Endothelial cell of umbilical vein (primary cell): ENCODE data around the gene FOXJ2. TPM values are rescaled to one million over a fixed set of nuclear protein-coding genes. Genes with fewer than 3 reads are reported as not detected.

Experiments used
- BruUV-seq: library from RNA; stranded (reverse); fragments of 400-500 nt; replicated peaks from 2 replicates; lab custom pipeline; 2021; lab: Mats Ljungman, UMichigan
- CTCF ChIA-PET: fragments of 300-600, 350-600 bp; sonication (Branson Sonifier 250); formaldehyde crosslinking; loops from one replicate; lab custom pipeline; 2021; ENCODE audit warnings: antibody characterized with exemption, inconsistent platforms; lab: Charles Lee
- POLR2A ChIA-PET: fragments of 300-600, 350-600 bp; sonication (Branson Sonifier 250); formaldehyde crosslinking; loops from one replicate; lab custom pipeline; 2021; ENCODE audit warnings: antibody characterized with exemption, inconsistent platforms; lab: Charles Lee
- DNase-seq: peaks from one replicate; pipeline ENCODE4 v3.0.0-alpha.2; 2011; ENCODE audit warnings: low read depth, low spot score
- FAIRE-seq: peaks from 2 replicates; lab custom pipeline; 2011; peaks lifted over from hg19 to GRCh38; lab: Jason Lieb, UNC
- H2AFZ ChIP-seq: 2 replicates; pipeline ENCODE4 v1.6.0; 2012; ENCODE audit warnings: low read depth, low read length, control low read depth, inconsistent platforms
- H3K27ac ChIP-seq: 2 replicates; pipeline ENCODE4 v1.5.1; 2011; ENCODE audit warnings: low read depth, mild to moderate bottlenecking, control low read depth, low read length, moderate library complexity; ENCODE audit not compliant: insufficient read depth
- H3K27me3 ChIP-seq, 2 experiments: 2 replicates each; pipeline versions ENCODE4 v1.6.0 to v1.6.1; 2011; ENCODE audit warnings: low read length in 2 of 2, mixed read lengths in 1 of 2; ENCODE audit not compliant: control insufficient read depth in 2 of 2, insufficient read depth in 2 of 2
- H3K36me3 ChIP-seq, 2 experiments: 2 replicates in 1 of 2; 3 replicates in 1 of 2; pipeline ENCODE4 v1.5.1; 2011; ENCODE audit warnings: low read length in 2 of 2, mild to moderate bottlenecking in 1 of 2, moderate library complexity in 1 of 2; ENCODE audit not compliant: control insufficient read depth in 2 of 2, insufficient read depth in 2 of 2; ENCODE audit errors: extremely low read depth in 1 of 2
- H3K4me1 ChIP-seq: 3 replicates; pipeline ENCODE4 v1.5.1; 2011; ENCODE audit warnings: mild to moderate bottlenecking, low read length; ENCODE audit not compliant: control insufficient read depth, insufficient read depth; ENCODE audit errors: extremely low read depth
- H3K4me2 ChIP-seq: 2 replicates; pipeline ENCODE4 v1.6.1; 2011; ENCODE audit warnings: low read length, control low read depth, mixed read lengths; ENCODE audit not compliant: insufficient read depth
- H3K4me3 ChIP-seq, 3 experiments: fragments of 200-600 bp in 1 of 3; sonication (generic), shearing (Covaris generic) in 1 of 3; replicated peaks in 1 of 3; 2 replicates each; pipeline ENCODE4 v1.5.1; 2011 to 2016; ENCODE audit warnings: control low read depth in 3 of 3, low read length in 3 of 3, mild to moderate bottlenecking in 2 of 3, inconsistent platforms in 1 of 3, low read depth in 1 of 3, moderate library complexity in 1 of 3; ENCODE audit not compliant: insufficient read depth in 1 of 3
- H3K79me2 ChIP-seq: 2 replicates; pipeline ENCODE4 v1.6.0; 2012; ENCODE audit warnings: low read length, inconsistent platforms; ENCODE audit not compliant: control insufficient read depth, insufficient read depth
- H3K9ac ChIP-seq: replicated peaks from 2 replicates; pipeline ENCODE3; 2011; ENCODE audit warnings: low read length, control low read depth; ENCODE audit not compliant: insufficient read depth; ENCODE audit errors: extremely low read depth
- H3K9me1 ChIP-seq: replicated peaks from 3 replicates; pipeline ENCODE4 v1.6.0; 2011; ENCODE audit warnings: mild to moderate bottlenecking, low read length; ENCODE audit not compliant: control insufficient read depth, insufficient read depth; ENCODE audit errors: extremely low read depth
- H3K9me3 ChIP-seq: replicated peaks from 2 replicates; pipeline ENCODE4 v1.5.1; 2012; ENCODE audit warnings: low read length, inconsistent platforms; ENCODE audit not compliant: control insufficient read depth, insufficient read depth
- H4K20me1 ChIP-seq: replicated peaks from 2 replicates; pipeline ENCODE3; 2011; ENCODE audit warnings: mild to moderate bottlenecking, low read length; ENCODE audit not compliant: control insufficient read depth, insufficient read depth; ENCODE audit errors: extremely low read depth
- EZH2 ChIP-seq: IDR thresholded peaks from 2 replicates; pipeline ENCODE4 v1.6.1; 2012; ENCODE audit warnings: borderline replicate concordance, low read depth, mild to moderate bottlenecking, moderate library complexity, low read length, inconsistent platforms; ENCODE audit not compliant: severe bottlenecking
- FOS ChIP-seq: IDR thresholded peaks from 2 replicates; pipeline ENCODE4 v1.6.1; 2011; ENCODE audit warnings: mild to moderate bottlenecking, low read length, moderate library complexity, borderline replicate concordance; ENCODE audit not compliant: insufficient read depth
- GATA2 ChIP-seq: IDR thresholded peaks from 2 replicates; pipeline ENCODE4 v1.7.0; 2011; ENCODE audit warnings: low read depth, mild to moderate bottlenecking, moderate library complexity, mixed read lengths, low read length; ENCODE audit not compliant: insufficient read length, insufficient read depth
- JUN ChIP-seq: IDR thresholded peaks from 2 replicates; pipeline ENCODE4 v1.6.1; 2011; ENCODE audit warnings: borderline replicate concordance, low read depth; ENCODE audit not compliant: insufficient read length, insufficient read depth
- MYC ChIP-seq: IDR thresholded peaks from one replicate; pipeline ENCODE4 v1.6.1; 2011; ENCODE audit warnings: mild to moderate bottlenecking, low read depth, low read length
- POLR2A ChIP-seq: IDR thresholded peaks from 2 replicates; pipeline ENCODE4 v1.6.1; 2012; ENCODE audit warnings: low read depth, mild to moderate bottlenecking, control low read depth, low read length
- POLR2AphosphoS5 ChIP-seq: IDR thresholded peaks from 2 replicates; pipeline ENCODE4 v1.6.1; 2012; ENCODE audit warnings: low read depth, mild to moderate bottlenecking, control low read depth, low read length, moderate library complexity; ENCODE audit not compliant: insufficient read depth
- dilution Hi-C: fragments of 300-500 bp; cut with MboI; formaldehyde crosslinking; loops from one replicate; pipeline ENCODE4 v1.15.0; 2019; ENCODE audit warnings: low sequenced_read_pairs; ENCODE audit not compliant: extremely low pct_ligation_motif_present
- intact Hi-C: fragments of 100-400 bp; cut with micrococcal nuclease; formaldehyde crosslinking; loops from one replicate; pipeline ENCODE4 v1.10.0; 2022
- polyA plus RNA-seq, 4 experiments: library from polyadenylated mRNA; depleted of rRNA in 3 of 4; stranded (reverse) in 3 of 4; unstranded in 1 of 4; fragments of >200 nt; gene quantifications; 2 replicates each; pipeline versions ENCODE4 v1.2.1 to v1.2.3, GENCODE V29; 2011 to 2012; ENCODE audit warnings: missing spikeins in 1 of 4
- total RNA-seq: library from RNA; stranded (reverse); gene quantifications from 2 replicates; pipeline ENCODE4 v1.2.3, GENCODE V29; 2021
- TF ChIP-seq, protein P1 (sequence below): IDR thresholded peaks from 2 replicates; pipeline ENCODE4 v1.6.1; 2011; ENCODE audit not compliant: insufficient read depth, insufficient read length
- TF ChIP-seq, protein P2 (sequence below), 2 donors: IDR thresholded peaks; 1 replicate in 1 of 2; 2 replicates in 1 of 2; pipeline ENCODE4 v1.5.1; 2011; ENCODE audit warnings: low read length in 2 of 2, mild to moderate bottlenecking in 2 of 2, moderate library complexity in 2 of 2, control low read depth in 1 of 2, inconsistent platforms in 1 of 2, low read depth in 1 of 2; ENCODE audit not compliant: insufficient read depth in 1 of 2; ENCODE audit errors: extremely low read depth in 1 of 2

Gene FOXJ2
- total and polyA plus RNA-seq, 2 donors (not counting 3 experiments of a cell fraction or from before 2014, with no cell fraction given): 6.2 to 13.9 TPM

DNA sequence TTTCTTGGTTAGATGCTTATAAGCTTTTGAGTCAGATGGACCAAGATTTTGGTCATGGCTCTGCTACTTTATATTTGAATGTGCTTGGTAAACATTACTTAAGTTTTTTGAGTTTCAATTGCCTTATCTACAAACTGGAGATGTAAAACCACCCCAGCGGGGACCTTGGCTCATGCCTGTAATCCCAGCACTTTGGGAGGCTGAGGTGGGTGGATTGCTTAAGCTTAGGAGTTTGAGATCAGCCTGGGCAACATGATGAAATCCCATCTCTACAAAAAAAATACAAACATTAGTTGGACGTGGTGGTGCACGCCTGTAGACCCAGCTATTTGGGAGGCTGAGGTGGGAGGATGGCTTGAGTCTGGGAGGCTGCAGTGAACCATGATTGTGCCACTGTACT, 60.8 kb downstream of the FOXJ2 start:
- H3K9me1 ChIP-seq: no peaks in the 10 kb centered on the region
- FAIRE-seq (no peak), DNase-seq (no peak)
- dilution Hi-C loops: no loop called here
- H3K27me3 ChIP-seq: no peaks in the 10 kb centered on the region
- peaks cover 2% of the 10 kb centered on the region for H4K20me1 ChIP-seq
- no peaks in the 10 kb centered on the region for H3K4me1 ChIP-seq
- BruUV-seq: no TSS peak
- intact Hi-C loops: no loop called here
- ChIA-PET CTCF (no interaction called here), POLR2A (no interaction called here)
- H3K4me3 ChIP-seq: no peak overlapping the region
- TF ChIP-seq POLR2AphosphoS5: no peak
- TF ChIP-seq, protein P1, sequence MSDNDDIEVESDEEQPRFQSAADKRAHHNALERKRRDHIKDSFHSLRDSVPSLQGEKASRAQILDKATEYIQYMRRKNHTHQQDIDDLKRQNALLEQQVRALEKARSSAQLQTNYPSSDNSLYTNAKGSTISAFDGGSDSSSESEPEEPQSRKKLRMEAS: no peak
- no peak for TF ChIP-seq POLR2A
- TF ChIP-seq MYC: no peak
- no peak overlapping the region for H3K27ac ChIP-seq
- no peak overlapping the region for H2AFZ ChIP-seq
- H3K9ac ChIP-seq: no peak overlapping the region
- peaks cover 20 to 27% of the 10 kb centered on the region in 2 experiments for H3K36me3 ChIP-seq
- H3K4me2 ChIP-seq: no peak overlapping the region
- H3K9me3 ChIP-seq: no peaks in the 10 kb centered on the region
- peaks cover 2% of the 10 kb centered on the region for H3K79me2 ChIP-seq

DNA sequence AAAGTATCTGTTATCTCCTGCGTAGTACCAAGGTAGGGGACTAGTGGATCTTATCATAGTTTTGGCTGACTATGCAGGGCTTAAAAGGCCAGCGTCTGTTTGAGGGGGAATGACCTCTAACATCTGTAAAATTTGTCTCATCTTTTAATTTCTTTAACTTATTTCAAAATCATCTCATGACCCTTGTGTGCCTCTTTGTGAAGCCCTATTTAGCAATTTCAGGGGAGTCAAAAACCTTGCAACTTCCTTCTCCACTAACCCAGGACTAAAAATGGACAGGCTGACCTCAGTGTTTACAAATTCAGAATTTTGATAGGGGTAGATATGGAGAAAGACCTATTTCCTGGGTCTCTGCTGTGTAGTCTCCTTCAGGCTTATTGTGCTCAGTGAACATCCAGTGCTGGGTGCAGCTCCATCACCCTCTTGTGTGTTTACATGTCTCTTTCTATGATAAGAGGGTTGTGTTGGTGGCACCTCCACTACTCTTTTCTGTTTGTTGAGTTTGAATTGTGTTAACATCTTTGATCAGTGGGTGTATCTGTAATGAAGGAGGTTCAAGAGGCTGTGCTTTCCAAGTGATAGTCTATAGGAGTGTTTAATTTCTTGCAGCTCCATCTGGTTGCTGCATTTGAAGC, 63.9 kb downstream of the FOXJ2 start:
- Histone ChIP-seq H3K36me3 (peaks cover 15 to 21% of the 10 kb centered on the region in 2 experiments), H3K4me1 (no peaks in the 10 kb centered on the region), H3K9me1 (no peaks in the 10 kb centered on the region), H4K20me1 (peaks cover 2% of the 10 kb centered on the region), H2AFZ (no peak overlapping the region), H3K9me3 (no peaks in the 10 kb centered on the region), H3K79me2 (no peaks in the 10 kb centered on the region), H3K27ac (no peak overlapping the region), H3K4me2 (no peak overlapping the region), H3K9ac (no peak overlapping the region), H3K27me3 (no peaks in the 10 kb centered on the region), H3K4me3 (no peak overlapping the region)
- ChIA-PET CTCF (interaction anchor here (0.7 kb wide), 1 partner anchor 51 kb away, joined by 3 read pairs; no protein-coding TSS in a partner anchor), POLR2A (no interaction called here)
- TF ChIP-seq, protein P1: no peak
- TF ChIP-seq EZH2: no peak
- no peak for TF ChIP-seq JUN
- TF ChIP-seq POLR2A: no peak
- no peak for TF ChIP-seq FOS
- TF ChIP-seq POLR2AphosphoS5: no peak
- TF ChIP-seq GATA2: no peak
- TF ChIP-seq, protein P2, sequence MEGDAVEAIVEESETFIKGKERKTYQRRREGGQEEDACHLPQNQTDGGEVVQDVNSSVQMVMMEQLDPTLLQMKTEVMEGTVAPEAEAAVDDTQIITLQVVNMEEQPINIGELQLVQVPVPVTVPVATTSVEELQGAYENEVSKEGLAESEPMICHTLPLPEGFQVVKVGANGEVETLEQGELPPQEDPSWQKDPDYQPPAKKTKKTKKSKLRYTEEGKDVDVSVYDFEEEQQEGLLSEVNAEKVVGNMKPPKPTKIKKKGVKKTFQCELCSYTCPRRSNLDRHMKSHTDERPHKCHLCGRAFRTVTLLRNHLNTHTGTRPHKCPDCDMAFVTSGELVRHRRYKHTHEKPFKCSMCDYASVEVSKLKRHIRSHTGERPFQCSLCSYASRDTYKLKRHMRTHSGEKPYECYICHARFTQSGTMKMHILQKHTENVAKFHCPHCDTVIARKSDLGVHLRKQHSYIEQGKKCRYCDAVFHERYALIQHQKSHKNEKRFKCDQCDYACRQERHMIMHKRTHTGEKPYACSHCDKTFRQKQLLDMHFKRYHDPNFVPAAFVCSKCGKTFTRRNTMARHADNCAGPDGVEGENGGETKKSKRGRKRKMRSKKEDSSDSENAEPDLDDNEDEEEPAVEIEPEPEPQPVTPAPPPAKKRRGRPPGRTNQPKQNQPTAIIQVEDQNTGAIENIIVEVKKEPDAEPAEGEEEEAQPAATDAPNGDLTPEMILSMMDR (IDR thresholded peaks at IDR 0.05; ENCODE audit: extremely low read depth in 1 of 2, insufficient read depth in 1 of 2, low read depth in 1 of 2, low read length in 2 of 2): no peak
- TF ChIP-seq MYC: no peak
- intact Hi-C loops: no loop called here
- DNase-seq (no peak), FAIRE-seq (no peak)
- no TSS peak for BruUV-seq
- dilution Hi-C loops: no loop called here
